ENCODE data around the gene TTC13. TPM values are rescaled to one million over a fixed set of nuclear protein-coding genes. Genes with fewer than 3 reads are reported as not detected.

The TTC13 gene
- total and polyA plus RNA-seq, 10 of the 15 experiments (the other 5 are each of a cell fraction or from before 2014, with no cell fraction given) = 5.8 to 30.8 (median 18.5) TPM

- TF ChIP-seq ZBTB4 (CRISPR knock-in tag; IDR thresholded peaks at IDR 0.05) (no peak), ATF7 (IDR thresholded peaks at IDR 0.05; ENCODE audit: low read depth) (no peak), ZNF384 (IDR thresholded peaks at IDR 0.05; ENCODE audit: borderline replicate concordance, low read depth, low read length) (no peak), SMAD1 (IDR thresholded peaks at IDR 0.05; ENCODE audit: low read depth, partially characterized antibody) (no peak), MAX (IDR thresholded peaks at IDR 0.05; ENCODE audit: low read depth, low read length) (no peak)
Observed at GRCh38 chr1:230879778-230880177, 98.9 kb downstream of the TTC13 start (continued).

GRCh38 chr1:230878591-230878990 is 100.1 kb downstream of the TTC13 start:
- Histone ChIP-seq H3K79me2 (ENCODE audit: control insufficient read depth, insufficient read depth, low read length) (no peaks in the 10 kb centered on the region), H3K9me3 (replicated peaks; ENCODE audit: control insufficient read depth, insufficient read depth, low read length) (no peaks in the 10 kb centered on the region), H3K9ac (ENCODE audit: control insufficient read depth, insufficient read depth, low read length) (no peak overlapping the region), H3K4me2 (ENCODE audit: control insufficient read depth, insufficient read depth) (no peak overlapping the region), H3K4me1 (ENCODE audit: control insufficient read depth, insufficient read depth, low read length) (no peaks in the 10 kb centered on the region), H3K4me3 (no peak overlapping the region), H4K20me1 (ENCODE audit: control insufficient read depth, insufficient read depth) (no peaks in the 10 kb centered on the region), H3K27ac (ENCODE audit: control insufficient read depth, insufficient read depth) (no peak overlapping the region), H3K27me3 (replicated peaks in 1 of 2; ENCODE audit: control insufficient read depth in 2 of 2, insufficient read depth in 2 of 2, low read length in 1 of 2) (peaks cover 0 to 3% of the 10 kb centered on the region in 2 experiments; a peak in 2 of 4 replicates), H2AFZ (ENCODE audit: control insufficient read depth, low read depth, low read length) (no peak overlapping the region), H3K36me3 (ENCODE audit: control insufficient read depth in 2 of 2, insufficient read depth in 2 of 2, low read length in 1 of 2) (no peaks in the 10 kb centered on the region)
- DNase-seq (ENCODE audit: low read depth, low spot score) (no peak), FAIRE-seq (no peak), ATAC-seq (no peak)
- SMC1A ChIA-PET (ENCODE audit: uncharacterized antibody, unreplicated experiment) = no interaction called here
- in situ Hi-C loops (cut with MboI) (no loop called here), intact Hi-C loops (cut with micrococcal nuclease; ENCODE audit: unreplicated experiment) (no loop called here)
- RAD21 ChIA-PET (ENCODE audit: unreplicated experiment) = no interaction called here
- 12% methylated on average over 5 of the region's 5 CpGs for WGBS (ENCODE audit: insufficient coverage, insufficient replicate concordance, low lambda C conversion rate, missing lambda C conversion rate)
- no TSS peak for BruUV-seq (replicated peaks)
- POLR2A ChIA-PET = no interaction called here
- CTCF ChIA-PET = no interaction called here
- TF ChIP-seq PKNOX1 (IDR thresholded peaks at IDR 0.05) = no peak
- TF ChIP-seq NFIC (IDR thresholded peaks at IDR 0.05; ENCODE audit: low read depth, low read length) = no peak
- no peak for TF ChIP-seq CUX1 (IDR thresholded peaks at IDR 0.05; ENCODE audit: insufficient replicate concordance, low read depth, low read length)
- TF ChIP-seq HDAC2 (IDR thresholded peaks at IDR 0.05) = no peak
- no peak for TF ChIP-seq HDAC6 (IDR thresholded peaks at IDR 0.05; ENCODE audit: unreplicated experiment)
- no peak for TF ChIP-seq ATF3 (IDR thresholded peaks at IDR 0.05; ENCODE audit: borderline replicate concordance, extremely low read depth, low read depth, low read length)
- TF ChIP-seq SIX5 (IDR thresholded peaks at IDR 0.05; ENCODE audit: low read depth, low read length, severe bottlenecking) = no peak
- TF ChIP-seq EGR1 (IDR thresholded peaks at IDR 0.05; ENCODE audit: borderline replicate concordance in 1 of 2, low read depth in 2 of 2, low read length in 2 of 2) = no peak

Measured in GM12878 (cell line).